Prostate gland (tissue), 2 donors: ENCODE results near the gene RGS9. TPM values are rescaled to one million over a fixed set of nuclear protein-coding genes. Genes with fewer than 3 reads are reported as not detected.

Experiments used
- DNase-seq: peaks from one replicate; pipeline ENCODE4 v3.0.0-alpha.2; 2019; ENCODE audit warnings: low spot score
- H3K27ac ChIP-seq, 2 donors: fragments of 200-600 bp; sonication (generic); 2 replicates each; pipeline ENCODE4 v1.5.1; 2017 to 2019
- H3K27me3 ChIP-seq: fragments of 200-600 bp; sonication (generic); replicated peaks from 2 replicates; pipeline ENCODE4 v1.5.1; 2019; ENCODE audit not compliant: insufficient read depth
- H3K36me3 ChIP-seq, 2 donors: fragments of 200-600 bp; sonication (generic); 1 replicate in 1 of 2; 2 replicates in 1 of 2; pipeline versions ENCODE4 v1.5.1 to v1.8.1; 2017 to 2019
- H3K4me1 ChIP-seq: fragments of 200-600 bp; sonication (generic); replicated peaks from 2 replicates; pipeline ENCODE4 v1.5.1; 2019
- H3K4me3 ChIP-seq, 2 donors: fragments of 200-600 bp; sonication (generic); 2 replicates each; pipeline ENCODE4 v1.5.1; 2017 to 2019
- H3K9me3 ChIP-seq: fragments of 200-600 bp; sonication (generic); 2 replicates; pipeline ENCODE4 v1.5.1; 2017
- POLR2A ChIP-seq: fragments of 450-650 bp; IDR thresholded peaks from one replicate; pipeline ENCODE4 v1.6.1; 2016; ENCODE audit warnings: antibody characterized with exemption, mild to moderate bottlenecking
- POLR2AphosphoS5 ChIP-seq: sonication (generic); formaldehyde crosslinking; IDR thresholded peaks from one replicate; pipeline ENCODE4 v1.6.1; 2017; ENCODE audit warnings: antibody characterized with exemption
- WGBS: methylation state at CpG from one replicate; pipeline ENCODE4 v1.1.5; 2018; 5-methylcytosine and 5-hydroxymethylcytosine counted together
- intact Hi-C: fragments of 100-400 bp; cut with DNase I; formaldehyde crosslinking; loops from one replicate; pipeline ENCODE4 v1.14.2; 2022
- total RNA-seq, 2 donors: library from RNA; depleted of rRNA; stranded (reverse); fragments of >200 nt; gene quantifications; one replicate each; pipeline ENCODE4 v1.1.0, GENCODE V29; 2016
- TF ChIP-seq, protein P1 (sequence below), 4 experiments: fragments of 200-600 bp in 2 of 4; fragments of 450-650 bp in 2 of 4; sonication (generic) in 2 of 4; IDR thresholded peaks; 1 replicate in 3 of 4; 2 replicates in 1 of 4; pipeline ENCODE4 v1.5.1; 2016 to 2019; ENCODE audit warnings: antibody characterized with exemption in 4 of 4, mild to moderate bottlenecking in 2 of 4, moderate library complexity in 2 of 4

Gene RGS9
- total RNA-seq, 2 donors from 2014 or later, result 7.9 to 9.3 TPM

GRCh38 chr17:65100316-65101140, 36.6 kb upstream of the RGS9 start:
- Histone ChIP-seq H3K27ac (peak overlapping the region; percentile 56 to 70), H3K36me3 (no peaks in the 10 kb centered on the region), H3K4me3 (peak overlapping the region; percentile 44 to 46), H3K27me3 (no peaks in the 10 kb centered on the region), H3K4me1 (no peaks in the 10 kb centered on the region), H3K9me3 (no peaks in the 10 kb centered on the region)
- TF ChIP-seq POLR2A (peak; percentile 15), POLR2AphosphoS5 (no peak)
- TF ChIP-seq, protein P1, sequence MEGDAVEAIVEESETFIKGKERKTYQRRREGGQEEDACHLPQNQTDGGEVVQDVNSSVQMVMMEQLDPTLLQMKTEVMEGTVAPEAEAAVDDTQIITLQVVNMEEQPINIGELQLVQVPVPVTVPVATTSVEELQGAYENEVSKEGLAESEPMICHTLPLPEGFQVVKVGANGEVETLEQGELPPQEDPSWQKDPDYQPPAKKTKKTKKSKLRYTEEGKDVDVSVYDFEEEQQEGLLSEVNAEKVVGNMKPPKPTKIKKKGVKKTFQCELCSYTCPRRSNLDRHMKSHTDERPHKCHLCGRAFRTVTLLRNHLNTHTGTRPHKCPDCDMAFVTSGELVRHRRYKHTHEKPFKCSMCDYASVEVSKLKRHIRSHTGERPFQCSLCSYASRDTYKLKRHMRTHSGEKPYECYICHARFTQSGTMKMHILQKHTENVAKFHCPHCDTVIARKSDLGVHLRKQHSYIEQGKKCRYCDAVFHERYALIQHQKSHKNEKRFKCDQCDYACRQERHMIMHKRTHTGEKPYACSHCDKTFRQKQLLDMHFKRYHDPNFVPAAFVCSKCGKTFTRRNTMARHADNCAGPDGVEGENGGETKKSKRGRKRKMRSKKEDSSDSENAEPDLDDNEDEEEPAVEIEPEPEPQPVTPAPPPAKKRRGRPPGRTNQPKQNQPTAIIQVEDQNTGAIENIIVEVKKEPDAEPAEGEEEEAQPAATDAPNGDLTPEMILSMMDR (IDR thresholded peaks at IDR 0.05), result peak; percentile 90 to 96 (median 94)
- 4% methylated on average over 41 of the region's 50 CpGs for WGBS
- intact Hi-C loops, result loop anchor here (2.0 kb wide), 2 partner anchors 44 to 134 kb away; partner anchors contain the start of gene GNA13
- DNase-seq, result peak; percentile 85

GRCh38 chr17:65101371-65101770, 35.8 kb upstream of the RGS9 start:
- no peak for DNase-seq
- Histone ChIP-seq H3K27me3 (no peaks in the 10 kb centered on the region), H3K4me1 (no peaks in the 10 kb centered on the region), H3K27ac (peak overlapping the region in 1 of 2 donors; percentile 70), H3K36me3 (no peaks in the 10 kb centered on the region), H3K4me3 (peak overlapping the region in 1 of 2 donors; percentile 44), H3K9me3 (no peaks in the 10 kb centered on the region)
- WGBS, result 71% methylated on average over 6 of the region's 6 CpGs
- TF ChIP-seq POLR2A, result no peak
- TF ChIP-seq, protein P1 (IDR thresholded peaks at IDR 0.05), result no peak
- TF ChIP-seq POLR2AphosphoS5, result no peak
- intact Hi-C loops, result loop anchor here (2.0 kb wide), 2 partner anchors 45 to 135 kb away; partner anchors contain the start of gene GNA13

DNA sequence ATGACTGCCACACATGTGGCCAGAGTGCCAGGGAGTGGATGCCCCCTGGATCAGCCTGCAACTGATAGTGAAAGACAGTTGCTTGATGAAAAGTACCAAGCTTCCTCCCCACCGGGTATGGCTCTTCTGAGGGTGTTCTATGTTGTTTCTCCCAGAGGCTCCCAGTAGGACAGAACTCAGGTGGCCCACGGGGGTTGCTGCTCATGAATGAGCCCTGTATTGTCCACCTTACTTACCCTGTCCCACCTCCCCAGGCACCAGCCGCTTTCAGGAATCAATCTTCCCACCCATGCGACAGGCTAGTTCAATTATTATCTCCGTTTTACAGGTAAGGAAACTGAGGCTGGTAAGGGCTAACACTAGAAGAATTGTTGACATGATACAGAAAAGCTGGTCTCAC, 34.9 kb upstream of the RGS9 start:
- H3K36me3 ChIP-seq, result no peaks in the 10 kb centered on the region
- H3K4me3 ChIP-seq, result no peak overlapping the region
- no peaks in the 10 kb centered on the region for H3K27me3 ChIP-seq
- intact Hi-C loops, result no loop called here
- 99% methylated on average over 5 of the region's 5 CpGs for WGBS
- TF ChIP-seq POLR2A, result no peak
- TF ChIP-seq, protein P1 (IDR thresholded peaks at IDR 0.05), result no peak
- TF ChIP-seq POLR2AphosphoS5, result no peak
- H3K27ac ChIP-seq, result no peak overlapping the region
- H3K4me1 ChIP-seq, result no peaks in the 10 kb centered on the region
- no peak for DNase-seq
- H3K9me3 ChIP-seq, result no peaks in the 10 kb centered on the region

DNA sequence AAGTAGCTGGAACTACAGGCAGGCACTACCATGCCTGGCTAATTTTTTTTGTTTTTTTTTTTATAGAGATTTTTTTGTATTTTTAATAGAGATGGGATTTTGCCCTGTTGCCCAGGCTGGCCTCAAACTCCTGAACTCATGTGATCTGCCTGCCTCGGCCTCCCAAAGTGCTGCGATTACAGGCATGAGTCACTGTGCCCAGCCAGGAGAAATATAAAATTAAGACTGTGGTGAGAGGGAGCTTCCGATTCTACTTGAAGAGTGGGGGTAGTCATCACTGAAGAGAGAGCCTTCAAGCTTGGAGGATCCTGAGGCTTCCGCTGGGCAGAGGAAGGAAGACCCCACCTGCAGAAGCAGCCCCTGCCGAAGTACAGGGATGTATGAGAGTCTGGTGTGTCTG, 34.4 kb upstream of the RGS9 start:
- no peak for TF ChIP-seq POLR2A
- TF ChIP-seq, protein P1 (IDR thresholded peaks at IDR 0.05), result no peak
- no peak for TF ChIP-seq POLR2AphosphoS5
- Histone ChIP-seq H3K36me3 (no peaks in the 10 kb centered on the region), H3K27me3 (no peaks in the 10 kb centered on the region), H3K27ac (no peak overlapping the region), H3K4me3 (no peak overlapping the region), H3K9me3 (no peaks in the 10 kb centered on the region), H3K4me1 (no peaks in the 10 kb centered on the region)
- intact Hi-C loops, result no loop called here
- DNase-seq, result no peak
- WGBS, result 72% methylated on average over 5 of the region's 5 CpGs

DNA sequence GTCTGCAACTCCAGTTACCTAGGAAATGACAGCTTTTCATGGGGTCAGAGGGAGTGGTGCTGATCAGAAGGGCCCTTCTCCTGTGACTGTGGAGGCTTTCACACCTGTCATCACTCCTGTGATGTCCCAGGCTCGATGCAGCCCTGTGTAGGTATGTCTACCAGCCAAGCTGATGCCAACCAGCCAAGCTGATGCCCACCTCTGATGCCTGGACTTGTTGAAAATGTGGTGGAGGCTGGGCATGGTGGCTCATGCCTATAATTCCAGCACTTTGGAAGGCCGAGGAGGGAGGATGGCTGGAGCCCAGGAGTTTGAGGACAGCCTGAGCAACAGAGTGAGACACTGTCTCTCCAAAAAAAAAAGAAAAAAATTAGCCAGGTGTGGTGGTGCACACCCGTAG, 33.7 kb upstream of the RGS9 start:
- intact Hi-C loops, result no loop called here

More for the DNA sequence above, 33.7 kb upstream of the RGS9 start:
- DNase-seq, result no peak
- Histone ChIP-seq H3K27me3 (no peaks in the 10 kb centered on the region), H3K4me3 (no peak overlapping the region), H3K27ac (no peak overlapping the region), H3K4me1 (no peaks in the 10 kb centered on the region), H3K9me3 (no peaks in the 10 kb centered on the region), H3K36me3 (no peaks in the 10 kb centered on the region)
- TF ChIP-seq, protein P1 (IDR thresholded peaks at IDR 0.05), result no peak
- TF ChIP-seq POLR2AphosphoS5, result no peak
- 74% methylated on average over 3 of the region's 3 CpGs for WGBS
